Muscle of arm (tissue), 12 donors: ENCODE measurements around the gene BCL2L15. TPM values are rescaled to one million over a fixed set of nuclear protein-coding genes. Genes with fewer than 3 reads are reported as not detected.
"Not testable (repeated sequence)": the region's sequence is repeated elsewhere in the genome, so short reads cannot be mapped to it uniquely, and the experiment has no call there.

Source experiments
- DNase-seq: peaks from one replicate; pipeline ENCODE4 v3.0.0-alpha.2; 2013
- polyA plus RNA-seq, 12 donors: library from polyadenylated mRNA; unstranded; fragments of 120-200 nt; gene quantifications; one replicate each; pipeline ENCODE4 v1.2.1, GENCODE V29; 2013; ENCODE audit not compliant: insufficient read length in 12 of 12

Gene BCL2L15
- polyA plus RNA-seq, 12 donors, result 0.11 to 1.6 (median 0.46) TPM; not detected in 2

DNA sequence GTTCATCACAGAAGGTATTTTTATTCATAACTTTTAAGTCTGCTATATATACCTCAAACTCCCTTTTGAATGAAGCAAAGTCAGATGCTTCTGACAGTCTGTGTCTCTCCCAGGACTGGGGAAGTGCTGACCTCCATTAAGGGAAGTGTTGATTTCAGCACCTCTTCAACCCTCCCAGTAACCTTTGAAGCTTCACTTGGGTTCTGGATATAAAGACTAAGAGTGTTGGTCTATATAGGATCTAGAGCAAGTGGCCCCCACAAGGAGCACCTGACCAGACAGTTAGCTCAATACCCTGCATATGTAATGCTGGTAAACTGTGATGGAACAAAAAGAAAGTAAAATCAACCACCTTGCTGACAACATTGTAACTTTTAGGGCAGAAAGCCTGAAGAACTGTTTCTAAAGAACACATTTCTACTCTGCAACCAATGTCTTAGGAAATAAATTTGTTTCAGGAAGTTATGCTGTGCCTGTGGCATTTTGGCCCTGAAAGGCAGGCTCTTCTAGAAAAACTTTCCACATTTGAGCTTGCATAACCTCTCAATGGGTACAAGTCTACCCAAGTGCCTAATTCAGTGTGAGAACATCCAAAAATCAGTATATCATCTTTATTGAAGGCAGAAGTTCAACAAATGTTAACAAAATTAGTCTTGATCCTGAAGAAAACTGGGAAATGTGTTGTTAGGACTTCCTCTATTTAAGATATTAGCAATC lies 15.0 kb downstream of the BCL2L15 start:
- DNase-seq, result no peak

DNA sequence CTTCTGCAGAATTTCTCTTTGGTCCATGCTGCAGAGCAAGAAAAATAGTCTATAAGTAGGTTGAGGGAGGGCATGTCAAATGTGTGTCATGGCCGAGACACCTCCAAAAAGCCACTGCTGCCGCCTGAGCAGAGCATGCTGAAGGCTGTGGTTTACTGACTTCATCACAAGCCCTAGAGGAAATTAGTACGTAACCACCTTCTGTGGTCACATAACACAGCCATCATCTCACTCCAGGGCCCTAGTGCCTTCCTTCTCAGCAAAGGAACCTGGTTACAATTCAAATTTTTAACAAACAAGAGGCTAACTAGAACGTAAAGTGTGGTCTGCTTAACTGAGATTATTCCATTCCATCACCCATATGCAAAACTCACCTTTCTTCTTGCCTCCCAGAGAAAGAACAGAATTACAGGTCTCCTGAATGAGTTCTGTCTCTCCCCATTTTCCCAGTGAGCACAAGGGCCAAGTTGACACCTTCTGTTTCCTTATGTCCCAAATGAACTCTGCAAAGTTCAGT lies 15.7 kb downstream of the BCL2L15 start, which contains the start of gene PTPN22:
PTPN22 (minus strand) TSS at position 116 of the 517 bp plus-strand sequence.
- peak; percentile 19 for DNase-seq

DNA sequence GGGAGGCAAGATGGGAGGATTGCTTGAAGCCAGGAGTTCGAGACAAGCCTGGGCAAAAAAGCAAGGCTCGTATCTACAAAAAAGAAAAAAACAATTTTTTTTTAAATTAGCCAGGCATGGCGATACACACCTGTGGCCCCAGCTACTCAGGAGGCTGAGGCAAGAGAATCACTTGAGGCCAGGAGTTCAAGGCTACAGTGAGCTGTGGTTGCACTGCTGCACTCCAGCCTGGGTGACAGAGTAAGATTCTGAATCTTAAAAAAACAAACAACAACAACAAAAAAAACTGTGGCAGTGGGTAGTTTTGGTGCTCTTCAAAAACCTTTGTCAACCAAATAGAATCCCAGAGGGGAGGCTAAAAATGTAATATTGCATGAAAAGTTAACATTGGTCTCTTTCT lies 16.6 kb downstream of the BCL2L15 start:
- DNase-seq, result no peak

DNA sequence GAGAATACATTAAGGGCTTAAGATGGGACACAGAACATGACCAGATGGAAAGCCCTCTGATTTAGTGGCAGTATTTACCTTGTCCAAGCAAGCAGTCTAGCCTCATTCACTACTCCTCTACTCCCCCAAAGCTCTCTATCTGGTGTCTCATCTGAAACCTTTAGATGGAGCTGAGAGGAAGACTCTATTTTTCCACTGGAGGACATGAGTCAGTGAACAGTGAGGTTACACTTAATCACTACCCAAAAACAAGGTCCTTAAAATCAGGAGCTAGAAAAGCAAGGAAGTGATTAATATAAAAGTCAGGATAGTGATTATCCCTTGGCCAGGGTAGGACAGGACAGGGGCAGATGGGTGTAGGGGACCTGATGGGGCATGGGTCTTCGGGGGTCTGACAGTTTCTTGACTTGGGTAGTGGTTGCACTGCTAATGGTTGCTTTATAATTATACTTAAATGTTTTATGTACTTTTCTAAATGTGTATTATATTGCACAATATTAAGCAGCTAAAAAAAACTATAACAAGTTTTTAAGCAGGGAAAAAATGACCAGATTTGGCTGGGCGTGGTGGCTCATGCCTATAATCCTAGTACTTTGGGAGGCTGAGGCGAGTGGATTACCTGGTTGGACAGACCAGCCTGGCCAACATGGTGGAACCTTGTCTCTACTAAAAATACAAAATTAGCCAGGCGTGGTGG lies 18.8 kb downstream of the BCL2L15 start:
- no peak for DNase-seq

DNA sequence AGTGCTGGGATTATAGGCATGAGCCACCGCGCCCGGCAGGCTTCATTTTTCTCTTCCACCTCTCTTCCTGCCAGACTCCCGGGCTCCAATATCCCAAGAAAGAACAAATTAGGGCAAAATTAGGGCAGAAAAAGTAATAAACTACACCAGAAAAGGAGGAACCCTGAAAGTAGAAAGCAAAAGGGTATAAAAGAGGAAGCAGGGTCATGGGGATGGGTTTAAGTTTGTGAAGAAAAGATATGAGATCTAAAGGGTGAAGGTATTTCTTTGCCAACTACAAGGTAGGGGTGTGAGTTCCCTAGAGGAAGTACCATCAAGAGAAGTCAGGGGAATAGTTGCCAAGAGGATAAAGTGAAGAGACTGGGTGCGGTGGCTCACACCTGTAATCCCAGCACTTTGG lies 25.7 kb downstream of the BCL2L15 start:
- DNase-seq, result no peak

DNA sequence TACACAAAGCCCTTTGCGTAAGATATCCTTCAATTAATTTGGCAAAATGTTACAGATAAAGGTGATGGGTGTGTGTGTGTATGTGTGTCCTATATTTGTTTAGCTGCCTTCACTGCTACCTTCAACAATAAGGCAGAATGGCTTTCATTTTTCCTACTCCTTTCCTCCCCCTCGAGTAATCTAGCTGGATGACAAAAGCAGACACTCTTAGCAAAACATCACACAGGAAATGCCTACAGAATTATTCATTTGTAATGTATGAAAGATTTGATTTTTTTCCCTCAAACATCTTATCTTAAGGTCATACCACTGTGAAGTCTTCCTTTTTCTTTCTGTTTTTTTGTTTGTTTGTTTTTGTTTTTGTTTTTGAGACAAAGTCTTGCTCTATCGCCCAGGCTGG lies 26.5 kb downstream of the BCL2L15 start:
- DNase-seq, result no peak

DNA sequence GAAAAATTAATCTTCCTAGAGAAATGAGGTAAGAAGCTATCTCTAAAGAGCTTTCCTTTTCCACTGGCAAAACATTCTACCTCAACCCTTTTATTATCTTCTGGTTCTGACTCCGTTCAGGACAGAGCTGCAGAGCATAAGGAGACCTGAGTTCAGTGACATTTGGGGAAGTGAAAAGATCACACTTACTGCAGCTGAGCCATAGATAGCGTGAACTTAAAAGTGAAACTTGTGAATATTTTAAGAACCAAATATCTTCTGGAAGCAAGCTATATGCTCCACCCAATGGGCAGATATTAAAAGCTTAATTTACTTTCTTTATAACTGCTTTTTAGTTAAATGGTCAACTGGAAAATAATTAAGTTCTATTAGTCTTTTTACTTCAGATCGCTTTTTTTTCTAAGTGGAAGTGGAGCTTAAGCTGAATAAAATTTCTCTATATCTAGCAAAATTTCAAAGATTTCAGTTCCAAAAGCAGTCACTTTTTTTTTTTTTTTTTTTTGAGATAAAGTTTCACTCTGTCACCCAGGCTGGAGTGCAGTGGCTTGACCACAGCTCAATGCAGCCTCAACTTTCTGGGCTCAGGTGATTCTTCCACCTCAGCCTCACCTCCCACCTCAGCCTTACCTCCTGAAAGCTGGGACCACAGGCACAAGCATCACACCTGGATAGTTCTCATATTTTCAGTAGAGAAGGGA lies 27.8 kb downstream of the BCL2L15 start:
- DNase-seq, result no peak

DNA sequence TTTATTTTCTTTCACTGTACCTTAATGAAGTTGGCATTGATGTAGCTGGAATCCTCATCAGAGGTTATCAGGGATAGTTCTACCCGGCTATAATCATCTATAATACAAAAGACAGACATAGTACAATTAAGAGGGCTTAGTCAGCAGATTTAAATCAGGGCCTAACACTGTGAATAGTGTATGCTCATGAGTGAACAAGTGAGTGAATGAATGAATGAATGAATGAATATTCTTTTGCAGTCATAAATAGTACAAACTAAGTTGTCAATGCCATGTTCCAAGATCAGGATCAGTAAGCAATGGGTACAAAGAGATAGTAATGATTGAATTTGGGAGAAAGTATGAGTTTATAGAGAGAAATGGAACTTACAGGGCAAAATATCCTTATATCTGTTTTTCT lies 28.4 kb downstream of the BCL2L15 start:
- DNase-seq, result no peak

DNA sequence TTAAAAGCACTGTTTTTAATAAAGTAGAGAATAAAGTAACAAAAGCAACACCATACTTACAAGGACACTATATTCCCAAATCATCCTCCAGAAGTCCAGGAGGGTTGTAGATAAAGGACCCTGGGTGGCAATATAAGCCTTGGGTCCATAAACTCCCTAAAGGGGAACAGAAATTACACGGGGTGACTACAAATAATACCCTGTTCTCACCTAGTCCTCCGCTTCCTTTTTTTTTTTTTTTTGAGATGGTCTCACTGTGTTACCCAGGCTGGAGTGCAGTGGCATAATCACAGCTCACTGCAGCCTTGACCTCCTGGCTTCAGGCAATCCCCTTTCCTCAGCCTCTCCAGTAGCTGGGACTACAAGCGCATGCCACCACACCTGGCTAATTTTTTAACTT lies 29.0 kb downstream of the BCL2L15 start:
- no peak for DNase-seq

DNA sequence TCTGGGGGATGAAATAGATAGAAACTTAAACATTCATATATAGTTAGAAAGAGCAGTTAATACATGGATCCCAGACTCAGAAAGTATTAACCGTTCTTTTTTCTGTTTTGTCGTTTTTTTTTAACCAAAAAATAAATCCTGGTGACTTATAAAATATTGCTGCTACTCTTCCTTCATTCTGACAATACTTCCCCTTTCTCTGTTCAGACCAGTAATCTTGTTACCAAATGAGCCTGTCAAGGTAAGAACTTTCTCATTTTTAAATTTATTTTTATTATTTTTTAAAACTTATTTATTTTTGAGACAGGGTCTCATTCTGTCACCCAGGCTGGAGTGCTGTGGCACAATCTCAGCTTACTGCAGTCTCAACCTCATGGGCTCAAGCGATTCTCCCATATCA lies 29.6 kb downstream of the BCL2L15 start:
- DNase-seq, result no peak

DNA sequence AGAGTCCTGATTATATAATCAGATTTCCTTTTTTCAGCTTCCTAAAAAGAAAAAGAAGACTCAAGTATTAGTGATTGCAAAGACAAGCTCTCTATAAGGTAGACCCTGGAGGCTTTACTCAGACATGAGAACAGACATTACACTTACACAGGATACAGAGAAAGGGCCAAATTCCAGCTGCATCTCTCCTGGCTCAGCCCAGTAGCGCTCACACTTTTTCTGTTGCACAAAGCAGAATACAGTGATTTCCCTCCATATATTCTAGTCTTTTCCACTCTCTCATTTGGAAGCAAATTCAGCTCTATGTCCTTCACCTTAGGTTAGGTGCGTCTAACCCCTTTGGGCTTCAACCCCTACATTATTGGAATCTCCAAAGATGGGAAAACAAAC lies 31.0 kb downstream of the BCL2L15 start:
- no peak for DNase-seq

DNA sequence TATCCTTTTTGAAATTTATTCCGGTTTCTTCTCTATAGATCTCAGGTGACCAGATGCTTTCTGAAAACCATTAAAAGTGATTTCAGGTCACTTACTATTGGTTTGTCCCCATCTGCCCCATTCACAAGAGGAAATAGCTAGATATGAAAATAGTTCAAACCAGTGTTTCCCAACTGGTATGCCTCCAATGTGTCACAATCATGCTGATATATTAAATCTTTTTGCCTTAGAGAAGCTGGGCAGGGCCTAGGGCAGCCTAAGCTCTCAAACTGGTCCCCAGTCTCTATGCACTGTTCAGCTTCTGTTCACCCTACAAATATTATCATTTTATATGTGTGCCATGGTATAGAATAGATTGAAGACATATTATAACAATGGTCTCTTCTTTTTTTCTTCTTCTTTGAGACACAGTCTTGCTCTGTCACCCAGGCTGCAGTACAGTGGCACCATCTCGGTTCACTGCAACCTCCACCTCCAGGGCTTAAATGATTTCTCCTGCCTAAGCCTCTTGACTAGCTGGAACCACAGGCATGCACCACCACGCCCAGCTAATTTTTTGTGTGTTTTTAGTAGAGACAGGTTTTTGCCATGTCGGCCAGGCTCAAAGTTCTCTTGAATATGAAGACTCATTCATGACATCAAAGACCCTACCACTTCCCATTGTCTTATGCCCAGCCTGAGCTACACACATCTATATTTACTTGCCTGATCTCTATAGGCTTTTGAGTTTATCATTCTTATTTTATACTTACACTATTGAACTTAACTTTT lies 31.6 kb downstream of the BCL2L15 start:
- no peak for DNase-seq

DNA sequence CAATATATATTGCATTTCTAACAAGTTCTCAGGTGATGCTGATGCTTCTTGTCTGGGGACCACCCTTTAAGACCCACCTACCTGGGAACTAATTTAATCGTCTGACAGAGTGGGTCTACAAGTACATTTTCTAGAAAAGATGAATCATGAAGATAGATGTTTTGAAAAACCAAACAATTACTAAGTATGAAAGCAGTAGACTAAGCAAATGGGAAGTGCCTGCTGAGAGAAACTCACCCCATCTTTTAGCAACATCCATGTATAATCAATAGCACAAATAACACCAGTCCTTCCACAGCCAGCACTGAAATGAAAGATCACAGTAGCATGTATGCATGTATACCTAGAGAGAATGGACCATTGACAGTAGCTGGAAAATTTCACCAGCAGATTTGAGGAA lies 33.1 kb downstream of the BCL2L15 start:
- DNase-seq, result no peak

DNA sequence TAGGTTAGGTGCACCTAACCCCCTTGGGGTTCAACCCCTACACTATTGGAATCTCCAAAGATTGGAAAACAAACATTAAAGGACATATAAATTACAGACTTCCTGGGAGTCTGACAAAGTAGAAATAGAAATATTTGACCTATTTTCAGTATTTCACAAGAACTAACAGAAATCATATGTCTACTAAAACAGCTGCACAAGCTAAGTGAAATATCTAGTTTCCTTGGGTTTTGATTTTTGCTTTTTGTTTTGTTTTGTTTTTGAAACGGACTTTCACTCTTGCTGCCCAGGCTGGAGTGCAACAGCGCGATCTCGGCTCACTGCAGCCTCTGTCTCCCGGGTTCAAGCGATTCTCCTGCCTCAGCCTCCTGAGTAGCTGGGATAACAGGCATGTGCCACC lies 34.7 kb downstream of the BCL2L15 start:
- DNase-seq, result not testable (repeated sequence)

DNA sequence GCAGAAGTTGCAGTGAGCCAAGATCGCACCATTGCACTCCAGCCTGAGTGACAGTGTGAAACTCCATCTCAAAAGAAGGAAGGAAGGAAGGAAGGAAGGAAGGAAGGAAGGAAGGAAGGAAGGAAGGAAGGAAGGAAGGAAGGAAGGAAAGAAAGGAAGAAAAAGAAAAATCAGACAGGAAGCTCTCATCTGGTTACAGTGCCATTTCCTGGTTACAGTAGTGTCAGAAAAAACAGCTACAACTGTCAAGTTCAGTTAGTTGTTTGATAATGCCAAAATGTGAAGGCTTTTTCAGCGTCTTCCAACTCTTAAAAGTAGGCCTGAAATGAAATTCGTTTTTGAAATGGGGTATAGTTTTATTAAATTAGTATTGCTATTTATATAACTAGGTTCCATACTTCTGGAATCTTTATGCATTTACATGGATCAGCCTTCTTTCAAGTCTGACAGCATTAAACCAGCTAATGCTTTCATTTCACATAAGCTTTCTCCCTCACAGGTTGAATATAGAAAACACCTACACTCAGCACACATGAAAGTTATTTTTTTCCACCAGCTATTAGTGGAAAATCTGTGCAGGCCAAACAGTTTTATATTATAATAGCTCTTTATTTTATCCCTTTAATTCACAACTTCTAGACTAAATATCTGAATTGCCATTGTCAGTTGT lies 37.1 kb downstream of the BCL2L15 start:
- DNase-seq, result no peak

DNA sequence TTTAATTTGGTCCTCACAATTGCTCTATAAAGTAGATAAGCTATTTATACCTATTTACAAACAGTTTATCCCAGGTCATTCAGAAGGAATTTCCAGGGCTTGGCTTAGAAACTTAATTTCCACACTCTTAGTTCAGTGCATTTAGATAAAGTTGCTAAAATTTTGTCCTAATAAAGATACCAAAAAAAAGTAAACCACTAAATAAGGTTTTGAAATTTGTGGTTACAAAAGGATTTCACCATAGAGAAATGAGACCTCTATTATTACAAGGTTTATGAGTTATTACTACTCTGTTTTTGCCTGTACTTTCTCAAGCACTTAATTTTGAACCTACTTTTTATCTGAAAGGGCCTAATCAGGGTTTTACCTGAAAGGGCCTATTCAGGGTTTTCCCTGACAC lies 38.3 kb downstream of the BCL2L15 start:
- no peak for DNase-seq

DNA sequence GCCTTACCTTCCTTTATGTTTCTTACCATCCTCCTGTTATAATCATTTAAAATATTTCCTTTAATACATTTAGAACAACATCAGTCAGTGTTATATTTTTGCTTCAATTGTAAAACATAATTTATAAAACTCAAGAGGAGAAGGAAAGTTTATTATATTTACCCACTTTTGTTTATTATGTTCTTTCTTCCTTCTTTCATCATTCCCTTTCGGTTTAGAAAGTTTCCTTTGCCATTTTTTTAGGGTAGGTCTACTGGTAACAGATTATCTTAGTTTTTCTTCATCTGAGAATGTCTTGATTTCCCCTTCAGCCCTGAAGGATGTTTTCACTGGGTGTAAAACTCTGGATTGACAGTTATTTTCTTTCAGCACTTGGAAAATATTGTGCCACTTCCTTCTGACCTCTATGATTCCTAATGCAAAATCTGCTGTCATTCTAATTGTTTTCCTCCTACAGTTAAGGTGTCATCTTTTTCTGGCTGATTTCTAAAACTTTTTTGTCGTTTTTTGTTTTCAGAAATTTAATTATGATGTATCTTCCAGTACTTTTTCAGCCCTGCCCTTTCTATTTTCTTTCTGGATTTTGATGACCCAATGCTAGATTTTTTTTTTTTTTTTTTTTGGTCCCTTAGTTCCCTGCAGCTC lies 40.9 kb downstream of the BCL2L15 start:
- no peak for DNase-seq

DNA sequence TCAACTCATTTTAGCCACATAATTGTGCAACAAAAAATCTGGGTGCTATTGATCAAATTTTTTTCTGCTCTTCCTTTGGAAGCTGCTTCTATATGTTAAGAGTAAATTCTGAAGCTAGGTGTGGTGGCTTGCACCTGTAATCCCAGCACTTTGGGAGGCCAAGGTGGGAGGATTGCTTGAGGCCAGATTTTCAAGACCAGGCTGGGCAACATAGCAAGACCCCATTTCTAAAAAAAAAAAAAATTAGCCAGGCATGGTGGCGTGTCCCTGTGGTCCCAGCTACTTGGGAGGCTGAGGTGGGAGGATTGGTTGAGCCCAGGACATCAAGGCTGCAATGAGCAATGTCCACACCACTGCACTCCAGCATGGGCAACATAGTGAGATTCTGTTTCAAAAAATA lies 50.8 kb downstream of the BCL2L15 start:
- DNase-seq, result no peak

DNA sequence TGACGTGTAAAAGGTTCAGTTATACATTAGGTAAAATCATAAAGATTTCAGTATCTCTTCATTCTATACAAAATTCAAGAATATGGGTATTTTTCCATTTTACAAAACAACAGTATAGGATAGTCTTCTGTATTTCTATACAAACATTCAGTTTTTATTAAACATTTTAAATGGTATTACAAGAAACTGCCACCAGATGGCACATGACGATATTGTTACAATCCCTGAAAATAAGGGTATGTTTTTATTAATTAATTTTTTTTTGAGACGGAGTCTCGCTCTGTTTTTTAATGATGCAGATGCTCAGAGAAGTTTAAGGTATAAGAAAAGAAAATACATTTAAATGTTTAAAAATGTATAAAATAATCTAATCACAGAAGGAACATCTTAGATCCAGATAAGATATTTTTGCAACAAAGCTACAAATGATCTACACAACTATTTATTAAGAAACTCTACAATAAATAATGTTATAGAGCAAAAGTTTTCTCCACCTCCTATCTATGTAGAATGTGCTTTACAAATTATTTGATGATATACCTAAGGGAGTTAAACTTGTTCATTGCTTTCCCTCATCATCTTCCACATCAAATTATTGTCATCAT lies 51.6 kb downstream of the BCL2L15 start:
- peak; percentile 57 for DNase-seq

DNA sequence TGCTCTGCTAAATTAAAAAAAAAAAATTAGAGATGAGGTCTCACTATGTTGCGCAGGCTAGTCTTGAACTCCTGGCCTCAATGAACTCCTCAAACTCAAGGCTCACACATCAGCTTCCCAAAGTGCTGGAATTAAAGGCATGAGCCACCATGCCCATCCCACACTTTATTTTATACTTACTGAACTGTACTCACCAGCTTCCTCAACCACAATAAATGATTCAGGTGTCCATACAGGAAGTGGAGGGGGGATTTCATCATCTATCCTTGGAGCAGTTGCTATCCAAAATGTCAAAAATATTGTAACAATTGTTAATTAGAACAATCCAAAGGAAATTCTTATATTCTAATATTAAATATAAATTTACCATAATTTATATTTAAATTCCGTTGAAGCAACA lies 52.7 kb downstream of the BCL2L15 start:
- no peak for DNase-seq
